ENCODE results near the gene DIAPH1.

DIAPH1 gene

GRCh38 chr5:141623186-141623585 is 4.4 kb upstream of the DIAPH1 start:
- Histone ChIP-seq H3K9me3 (ENCODE audit: insufficient read depth, low read depth, low read length) (no peaks in the 10 kb centered on the region), H2AFZ (ENCODE audit: low read length) (no peak overlapping the region), H3K36me3 (ENCODE audit: insufficient read depth, low read length) (peaks cover 63% of the 10 kb centered on the region; the same call in 1 of the 2 replicates), H3K9ac (ENCODE audit: low read depth, low read length, poor library complexity, severe bottlenecking) (no peak overlapping the region), H3K4me2 (ENCODE audit: low read depth, low read length, poor library complexity, severe bottlenecking) (peak overlapping the region; percentile 1), H3K4me1 (ENCODE audit: insufficient read depth, low read length, poor library complexity, severe bottlenecking) (peaks cover 8% of the 10 kb centered on the region), H3K4me3 (ENCODE audit: low read length, poor library complexity, severe bottlenecking) (no peak overlapping the region), H4K20me1 (ENCODE audit: insufficient read depth, low read length, poor library complexity, severe bottlenecking) (peaks cover 4% of the 10 kb centered on the region), H3K27me3 (ENCODE audit: insufficient read depth, low read length, poor library complexity, severe bottlenecking) (no peaks in the 10 kb centered on the region), H3K9me2 (replicated peaks; ENCODE audit: low read depth, low read length) (no peaks in the 10 kb centered on the region), H3K79me2 (ENCODE audit: insufficient read depth, low read length) (peaks cover 5% of the 10 kb centered on the region), H3F3A (ENCODE audit: low read depth) (no peaks in the 10 kb centered on the region)
- TF ChIP-seq EZH2phosphoT487 (IDR thresholded peaks at IDR 0.05; ENCODE audit: borderline replicate concordance) (no peak), CTCF (conservative IDR thresholded peaks at IDR 0.05; ENCODE audit: low read length) (no peak)

- H3K79me2 ChIP-seq (ENCODE audit: insufficient read depth, low read length): peaks cover 55% of the 10 kb centered on the region
- peak overlapping the region; percentile 15; the same call in 1 of the 2 replicates for H2AFZ ChIP-seq (ENCODE audit: low read length)
- H3K36me3 ChIP-seq (ENCODE audit: insufficient read depth, low read length): peaks cover 27% of the 10 kb centered on the region; the same call in 1 of the 2 replicates
Observed at GRCh38 chr5:141618030-141618803, 583 bp downstream of the DIAPH1 start.

GRCh38 chr5:141617682-141618029 is 1.1 kb downstream of the DIAPH1 start:
- H3K4me2 ChIP-seq (ENCODE audit: low read depth, low read length, poor library complexity, severe bottlenecking): peak overlapping the region; percentile 90
- no peak overlapping the region for H2AFZ ChIP-seq (ENCODE audit: low read length)
- TF ChIP-seq CTCF (conservative IDR thresholded peaks at IDR 0.05; ENCODE audit: low read length) (no peak), EZH2phosphoT487 (IDR thresholded peaks at IDR 0.05; ENCODE audit: borderline replicate concordance) (no peak)
- no peaks in the 10 kb centered on the region for H3K9me2 ChIP-seq (replicated peaks; ENCODE audit: low read depth, low read length)
- peak overlapping the region; percentile 76 for H3K9ac ChIP-seq (ENCODE audit: low read depth, low read length, poor library complexity, severe bottlenecking)
- H4K20me1 ChIP-seq (ENCODE audit: insufficient read depth, low read length, poor library complexity, severe bottlenecking): peaks cover 52% of the 10 kb centered on the region
- H3K27me3 ChIP-seq (ENCODE audit: insufficient read depth, low read length, poor library complexity, severe bottlenecking): no peaks in the 10 kb centered on the region
- no peaks in the 10 kb centered on the region for H3K9me3 ChIP-seq (ENCODE audit: insufficient read depth, low read depth, low read length)
- H3K4me3 ChIP-seq (ENCODE audit: low read length, poor library complexity, severe bottlenecking): peak overlapping the region; percentile 79
- no peaks in the 10 kb centered on the region for H3F3A ChIP-seq (ENCODE audit: low read depth)
- H3K4me1 ChIP-seq (ENCODE audit: insufficient read depth, low read length, poor library complexity, severe bottlenecking): peaks cover 43% of the 10 kb centered on the region
- peaks cover 26% of the 10 kb centered on the region; the same call in 1 of the 2 replicates for H3K36me3 ChIP-seq (ENCODE audit: insufficient read depth, low read length)
- peaks cover 61% of the 10 kb centered on the region for H3K79me2 ChIP-seq (ENCODE audit: insufficient read depth, low read length)

More at GRCh38 chr5:141618030-141618803, 583 bp downstream of the DIAPH1 start:
- Histone ChIP-seq H3K9ac (ENCODE audit: low read depth, low read length, poor library complexity, severe bottlenecking) (peak overlapping the region; percentile 76), H3K27me3 (ENCODE audit: insufficient read depth, low read length, poor library complexity, severe bottlenecking) (no peaks in the 10 kb centered on the region), H3K9me2 (replicated peaks; ENCODE audit: low read depth, low read length) (no peaks in the 10 kb centered on the region), H3K4me3 (ENCODE audit: low read length, poor library complexity, severe bottlenecking) (peak overlapping the region; percentile 79), H4K20me1 (ENCODE audit: insufficient read depth, low read length, poor library complexity, severe bottlenecking) (peaks cover 46% of the 10 kb centered on the region), H3F3A (ENCODE audit: low read depth) (no peaks in the 10 kb centered on the region), H3K4me1 (ENCODE audit: insufficient read depth, low read length, poor library complexity, severe bottlenecking) (peaks cover 41% of the 10 kb centered on the region), H3K9me3 (ENCODE audit: insufficient read depth, low read depth, low read length) (no peaks in the 10 kb centered on the region), H3K4me2 (ENCODE audit: low read depth, low read length, poor library complexity, severe bottlenecking) (peak overlapping the region; percentile 90)
- no peak for TF ChIP-seq EZH2phosphoT487 (IDR thresholded peaks at IDR 0.05; ENCODE audit: borderline replicate concordance)
- TF ChIP-seq CTCF (conservative IDR thresholded peaks at IDR 0.05; ENCODE audit: low read length): no peak
